NCI-H1436 (cell line): ENCODE data around the gene NUDT1.

Experiments used
- DNase-seq: peaks from one replicate; lab custom pipeline; 2025; lab: John Stamatoyannopoulos, UW

NUDT1 gene

DNA sequence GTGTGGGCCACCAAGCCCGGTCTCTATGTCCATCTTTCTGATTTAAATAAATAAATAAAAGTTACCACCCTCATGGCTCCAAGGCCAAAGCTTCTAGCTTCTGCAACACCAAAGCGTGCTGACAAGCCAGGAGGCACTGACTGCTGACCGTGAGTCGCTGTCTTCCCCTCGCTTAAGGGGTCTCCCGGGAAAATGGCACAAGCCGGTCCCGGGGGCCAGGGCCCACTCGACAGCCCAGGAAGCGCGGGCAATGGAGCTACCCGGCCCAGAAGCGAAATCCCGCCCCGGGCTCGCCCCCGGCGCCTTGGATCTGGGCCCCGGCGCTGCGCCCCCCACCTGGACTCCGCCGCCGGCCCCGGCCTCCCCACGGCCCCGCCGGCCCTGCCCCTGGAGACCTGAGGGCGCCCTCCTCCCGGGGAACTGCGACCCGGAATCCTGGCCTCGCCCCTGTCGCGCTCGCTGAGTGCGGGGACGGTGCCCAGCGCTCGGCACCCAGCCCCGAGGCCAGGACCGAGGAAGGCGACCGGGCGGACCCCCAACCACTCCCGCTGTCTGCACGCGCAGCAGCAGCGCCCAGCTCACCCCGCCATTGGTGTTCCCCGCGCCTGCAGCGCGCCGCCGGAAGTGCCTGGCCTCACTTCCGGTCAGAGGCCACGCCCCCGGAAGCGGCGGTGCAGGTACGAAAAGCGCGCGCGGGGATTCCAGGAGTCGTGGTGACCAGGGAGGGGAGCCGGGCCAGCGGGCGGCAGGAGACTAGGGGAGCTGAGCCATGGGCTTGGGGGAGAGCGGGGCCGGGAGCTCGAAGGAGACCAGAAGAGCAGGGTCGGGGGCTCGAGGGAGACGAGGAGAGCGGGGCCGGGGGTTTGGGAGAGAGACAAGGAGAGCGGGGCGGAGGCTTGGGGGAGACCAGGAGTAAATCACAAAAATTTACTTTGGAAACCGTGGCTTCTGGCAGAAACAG is at the start of gene NUDT1, which contains the start of gene MRM2:
Gene NUDT1 (plus strand): TSS at position 647 of the 961 bp plus-strand sequence. CDS start 2,349 bp downstream, outside the sequence.
Gene MRM2 (minus strand): TSS at position 626 of the 961 bp plus-strand sequence. CDS start 36 bp downstream, at position 590.
- DNase-seq: peak; percentile 74

DNA sequence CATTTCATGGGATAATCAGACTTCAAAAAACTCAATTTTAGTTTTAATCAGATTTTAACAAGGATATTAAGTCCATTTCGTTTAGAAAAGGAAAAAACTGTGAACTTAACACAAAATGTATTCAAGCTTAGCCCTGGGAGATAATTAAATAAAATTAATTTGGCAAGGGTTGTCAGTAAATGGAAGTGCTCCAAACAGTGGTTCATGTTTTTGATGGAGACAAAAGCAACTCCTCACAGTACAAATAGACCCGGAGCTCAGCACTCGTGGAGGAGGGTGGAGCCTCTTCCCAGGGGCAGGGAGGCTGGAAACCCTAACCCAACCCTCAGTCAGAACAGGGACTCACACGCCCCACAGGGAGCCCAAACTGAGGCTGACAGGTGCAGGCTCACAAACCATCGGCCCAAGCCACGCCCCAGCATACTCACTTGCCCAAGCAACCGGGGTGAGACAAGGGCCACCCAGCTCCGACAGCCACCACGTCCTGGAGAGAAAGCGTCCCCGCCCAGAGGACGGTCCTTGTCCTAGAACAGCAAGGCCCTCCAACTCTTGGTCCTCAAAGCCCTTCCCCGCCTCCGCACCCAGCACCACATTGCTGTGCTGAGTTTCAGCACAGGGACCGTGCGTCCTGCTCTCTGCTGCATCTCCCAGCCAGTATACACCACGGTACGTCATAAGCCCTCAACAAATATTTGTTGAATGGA is 49.0 kb upstream of the NUDT1 start:
- peak; percentile 64 for DNase-seq

DNA sequence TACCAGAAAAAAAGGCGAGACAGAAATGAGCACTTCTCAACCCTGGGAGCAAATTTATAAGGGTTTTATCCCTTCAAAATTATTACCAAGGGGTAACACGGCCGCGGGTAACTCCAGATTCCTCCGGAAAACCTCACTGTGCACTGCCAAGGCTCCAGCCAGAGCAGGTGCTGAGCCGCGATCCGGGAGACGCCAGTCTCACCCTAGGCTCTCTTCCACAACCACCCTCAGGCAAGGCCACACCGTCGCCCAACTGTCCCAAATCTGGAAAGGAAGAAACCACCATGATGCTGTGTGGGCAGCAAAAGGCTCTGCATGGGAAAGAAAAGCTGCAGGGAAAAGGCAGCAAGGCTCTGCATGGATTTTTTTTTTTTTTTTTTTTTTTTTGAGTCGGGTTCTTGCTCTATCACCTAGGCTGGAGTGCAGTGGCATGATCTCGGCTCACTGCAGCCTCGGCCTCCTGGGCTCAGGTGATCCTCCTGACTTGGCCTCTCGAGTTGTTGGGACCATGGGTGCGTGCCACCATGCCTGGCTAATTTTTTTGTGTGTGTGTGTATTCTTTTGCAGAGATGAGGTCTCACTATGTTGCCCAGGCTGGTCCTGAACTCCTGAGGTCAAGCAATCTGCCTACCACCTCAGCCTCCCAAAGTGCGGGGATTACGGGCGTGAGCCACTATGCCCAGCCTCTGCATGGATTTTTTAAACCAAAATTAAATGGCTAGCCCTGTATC is 48.3 kb upstream of the NUDT1 start:
- DNase-seq: no peak

DNA sequence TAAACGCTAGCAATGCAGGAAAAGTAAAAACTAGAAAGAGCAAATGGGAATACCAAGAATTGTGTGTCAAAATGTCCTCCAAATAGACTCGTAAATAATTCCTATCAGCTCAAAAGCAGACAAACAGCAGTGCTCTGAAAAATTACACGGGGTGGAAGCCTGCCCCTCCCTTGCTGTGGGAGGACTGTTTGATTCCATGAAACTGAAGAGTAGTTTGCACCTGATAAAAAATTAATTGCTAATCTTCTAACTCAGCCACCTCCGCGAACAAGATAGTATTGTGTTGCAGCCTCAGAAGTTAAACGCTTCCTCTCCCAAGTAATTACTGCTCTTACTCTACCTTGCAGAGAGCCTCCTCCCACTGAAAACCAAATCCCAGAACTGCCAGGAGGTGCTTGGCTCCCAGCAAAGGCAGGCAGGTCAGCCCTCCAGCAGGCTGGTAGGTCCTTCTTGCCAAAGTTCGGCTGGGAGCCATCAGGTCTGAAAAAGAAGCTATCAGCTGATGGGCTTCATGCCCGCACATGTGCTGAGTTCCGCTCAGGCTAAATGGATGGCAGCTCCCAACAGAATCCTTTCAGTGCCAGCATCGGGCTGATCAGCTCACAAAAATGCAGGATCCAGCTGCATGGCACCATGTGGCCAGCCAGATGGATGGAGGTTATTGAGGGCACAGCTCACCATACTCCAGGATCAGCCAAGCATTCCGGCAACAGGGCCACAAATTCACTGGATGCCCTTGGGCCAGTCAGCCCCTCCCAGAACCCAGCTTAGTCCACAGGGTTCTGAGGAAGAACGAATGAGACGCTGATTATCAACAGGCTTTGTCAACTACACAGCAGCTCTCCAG is 46.4 kb upstream of the NUDT1 start:
- DNase-seq: no peak

DNA sequence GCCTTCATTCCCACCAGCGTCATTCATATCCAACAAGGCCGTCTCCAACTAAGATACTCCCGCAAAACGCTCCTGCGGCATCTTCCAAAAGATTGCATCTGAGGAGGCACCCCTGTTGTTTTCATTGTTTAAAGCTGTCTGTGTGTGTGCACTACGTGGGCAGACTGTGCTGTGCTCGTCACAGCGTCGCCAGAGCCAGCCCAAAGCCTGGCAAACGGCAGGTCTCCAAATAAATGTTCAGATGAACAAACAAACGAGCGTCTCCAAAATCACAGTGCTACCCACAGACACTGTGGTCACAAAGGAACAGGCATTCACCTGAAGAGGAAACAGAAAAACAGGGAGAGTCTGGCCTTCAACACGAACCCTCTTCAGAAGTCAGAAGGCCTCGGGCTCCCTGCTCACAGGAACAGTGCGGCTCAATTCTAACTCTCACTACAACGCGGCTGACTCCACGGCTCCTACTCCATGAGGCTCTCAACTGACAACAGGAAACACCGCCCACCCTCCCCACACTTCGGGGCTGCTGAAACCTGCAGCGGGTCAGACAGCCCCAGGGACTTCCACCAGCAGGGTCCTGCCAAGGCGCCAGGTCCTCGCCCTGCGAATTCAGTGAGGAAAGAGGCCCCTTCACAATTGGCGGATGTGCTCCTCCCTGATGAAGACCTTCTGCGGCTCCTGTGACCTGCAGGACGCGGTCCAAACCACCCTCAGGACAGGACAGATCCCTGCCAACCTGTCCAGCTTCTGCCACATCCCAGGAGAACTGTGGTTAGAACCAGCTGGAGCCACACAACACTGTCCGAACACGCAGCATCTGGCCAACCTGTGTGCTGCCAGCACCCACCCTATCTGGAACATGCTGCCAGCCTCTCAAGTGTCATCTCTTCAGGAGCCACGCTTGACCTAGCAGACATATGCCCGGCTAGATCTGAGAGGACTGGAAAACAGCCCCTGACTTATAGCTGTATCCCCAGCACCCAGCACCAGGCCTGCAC is 45.3 kb upstream of the NUDT1 start:
- DNase-seq: no peak

DNA sequence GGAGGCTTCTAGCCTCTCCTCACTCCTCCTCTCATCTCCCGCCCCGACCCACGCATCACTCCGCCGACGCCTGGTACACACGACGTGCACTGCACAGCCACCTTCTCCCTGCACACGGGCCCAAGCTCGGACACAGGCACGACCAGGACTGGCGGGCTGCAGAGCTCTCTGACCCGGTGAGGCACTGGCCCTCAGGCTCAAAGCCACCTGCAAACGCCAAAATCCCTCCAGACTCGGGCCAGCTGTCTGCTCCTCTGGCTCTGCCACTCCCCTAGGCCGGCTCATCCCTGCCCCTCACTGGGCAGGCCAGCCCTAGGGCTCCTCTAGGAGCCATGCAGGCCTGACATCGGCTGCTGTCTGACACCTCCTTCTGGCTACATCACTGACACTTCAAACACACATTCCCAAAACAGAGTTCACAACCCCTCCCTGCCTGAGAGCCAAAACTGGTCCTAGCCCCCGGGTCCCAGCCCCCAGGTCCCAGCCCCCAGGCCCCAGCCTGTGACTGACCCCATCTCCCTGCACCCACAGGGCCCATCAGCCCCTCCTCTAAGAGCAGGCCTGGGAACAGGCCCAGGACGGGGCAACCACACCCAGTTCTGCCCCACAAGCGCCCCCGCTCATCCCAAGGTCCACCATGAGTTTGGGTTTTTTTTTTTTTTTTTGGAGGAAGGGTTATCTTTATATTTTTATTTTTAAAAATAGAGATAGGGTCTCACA is 44.4 kb upstream of the NUDT1 start:
- DNase-seq: no peak

DNA sequence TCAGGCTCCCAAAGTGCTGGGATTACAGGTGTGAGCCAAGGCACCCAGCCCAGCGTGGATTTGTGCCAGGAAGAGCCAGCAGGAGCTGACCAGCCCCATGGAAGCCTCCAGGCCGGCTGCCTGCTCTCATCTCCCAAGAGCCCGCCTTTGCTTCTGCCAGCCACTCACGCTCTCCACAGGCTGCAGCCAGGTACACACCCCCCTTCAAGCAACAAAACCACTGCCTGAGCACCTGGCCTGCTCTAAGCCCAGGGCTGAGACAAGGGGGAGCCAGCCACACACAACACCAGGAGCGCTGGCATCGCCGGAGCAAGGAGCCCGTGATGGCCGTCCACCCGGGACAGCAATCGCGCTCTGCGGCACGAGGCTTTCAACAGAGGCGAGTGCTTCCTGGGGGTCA is 43.8 kb upstream of the NUDT1 start:
- DNase-seq: peak; percentile 2

DNA sequence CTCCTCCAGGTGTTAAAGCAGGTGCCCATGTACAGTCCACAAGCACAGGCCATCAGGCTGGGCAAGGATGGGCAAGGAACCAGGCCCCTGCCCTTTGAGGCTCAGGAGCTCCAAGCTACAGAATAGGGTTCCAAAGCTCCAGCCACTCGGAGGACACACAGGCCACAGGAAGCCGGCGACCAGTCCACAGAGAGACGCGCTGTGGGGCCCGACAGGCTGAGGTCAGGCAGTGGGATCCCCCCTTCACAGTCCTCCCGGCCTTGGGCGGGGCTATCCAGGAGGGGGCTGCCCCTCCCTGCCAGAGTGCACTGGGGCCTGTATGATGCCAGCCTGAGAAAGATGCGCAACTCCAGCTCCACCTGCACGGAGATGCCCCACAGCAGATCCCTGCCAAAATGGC is 43.3 kb upstream of the NUDT1 start:
- no peak for DNase-seq

DNA sequence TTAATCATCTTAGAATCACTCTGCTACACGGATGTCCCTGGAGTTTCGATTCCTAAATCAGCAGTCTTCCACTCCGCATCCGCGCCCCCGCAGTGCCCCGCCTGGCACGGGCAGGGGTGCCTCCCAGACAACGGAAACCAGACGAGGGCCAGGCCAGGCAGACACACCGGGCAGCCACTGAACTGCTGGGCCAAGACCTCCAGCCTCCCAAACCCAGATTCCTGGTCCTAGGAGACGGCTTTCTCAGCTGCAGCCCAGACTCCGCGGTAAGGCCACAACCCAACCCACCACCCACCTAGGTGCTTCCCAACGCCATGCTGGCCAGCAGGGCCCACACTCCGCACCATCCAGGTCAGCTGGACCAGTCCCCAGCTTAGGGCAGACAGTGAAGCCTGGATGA is 42.5 kb upstream of the NUDT1 start:
- DNase-seq: no peak

DNA sequence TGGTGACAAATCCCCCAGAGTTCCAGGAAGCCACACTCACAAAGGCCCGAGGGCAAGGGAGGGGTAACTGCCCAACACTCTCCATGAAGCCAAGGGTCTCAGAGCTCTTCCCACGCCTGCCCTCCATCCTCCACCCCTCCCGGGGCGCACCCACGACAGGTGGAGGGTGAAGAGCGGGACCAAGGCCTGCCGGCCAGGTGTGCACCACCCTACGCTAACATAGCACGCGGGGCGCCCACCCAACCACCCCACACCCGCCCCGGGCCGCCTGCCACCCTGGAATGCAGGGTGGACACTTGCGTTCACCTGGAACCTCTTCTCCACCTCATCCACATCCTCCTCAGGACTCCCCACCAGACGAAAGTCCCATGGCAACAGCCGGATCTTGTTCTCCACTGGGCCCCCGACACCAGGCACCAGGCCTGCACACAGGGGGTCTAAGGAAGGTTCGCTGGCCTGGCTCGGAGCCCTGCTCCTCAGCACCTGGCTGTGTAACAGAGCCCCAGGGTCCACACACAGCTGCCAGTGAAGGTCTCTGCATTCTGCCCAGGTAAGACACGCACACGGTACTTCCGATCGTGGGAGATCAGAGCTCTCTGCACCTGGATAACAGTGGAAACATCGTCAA is 42.0 kb upstream of the NUDT1 start:
- DNase-seq: no peak

DNA sequence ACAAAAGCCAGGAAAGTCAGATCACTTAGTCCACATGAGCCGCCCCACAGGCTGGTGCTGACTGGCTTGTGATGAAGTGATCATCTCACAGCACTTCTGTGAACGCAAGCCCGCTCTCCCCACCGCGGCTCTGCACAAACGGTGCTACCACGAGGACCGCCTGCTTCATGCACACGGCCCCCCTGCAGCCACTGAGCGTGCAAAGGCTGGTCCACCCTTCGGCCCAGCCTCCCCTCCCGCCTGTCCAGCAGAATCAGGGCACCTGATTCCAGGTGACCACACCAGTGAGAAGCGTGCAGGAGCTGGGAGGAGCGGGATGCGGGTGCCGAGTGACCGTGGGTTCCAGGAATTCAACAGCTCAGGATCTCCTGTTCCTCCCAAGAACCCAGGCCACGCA is 41.4 kb upstream of the NUDT1 start:
- no peak for DNase-seq

DNA sequence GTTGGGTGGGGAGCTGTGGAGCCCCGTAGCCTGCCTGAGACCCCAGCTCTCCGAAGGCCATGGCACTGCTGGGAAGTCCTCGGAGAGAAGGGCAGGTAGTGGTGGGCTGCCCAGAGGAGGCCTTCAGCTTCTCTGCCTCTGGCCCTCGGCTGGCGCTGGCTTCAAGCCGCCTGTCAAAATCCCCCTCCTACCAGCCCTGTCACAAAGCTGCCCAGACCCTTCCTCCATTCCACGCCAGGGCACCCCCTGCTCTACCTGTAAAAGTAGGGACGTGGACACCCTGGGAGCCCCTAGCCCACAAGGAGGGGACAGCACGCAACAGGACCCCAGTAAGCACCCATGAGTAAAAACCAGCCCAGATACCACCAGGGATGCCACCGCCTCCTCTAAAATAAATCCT is 40.9 kb upstream of the NUDT1 start:
- DNase-seq: no peak

DNA sequence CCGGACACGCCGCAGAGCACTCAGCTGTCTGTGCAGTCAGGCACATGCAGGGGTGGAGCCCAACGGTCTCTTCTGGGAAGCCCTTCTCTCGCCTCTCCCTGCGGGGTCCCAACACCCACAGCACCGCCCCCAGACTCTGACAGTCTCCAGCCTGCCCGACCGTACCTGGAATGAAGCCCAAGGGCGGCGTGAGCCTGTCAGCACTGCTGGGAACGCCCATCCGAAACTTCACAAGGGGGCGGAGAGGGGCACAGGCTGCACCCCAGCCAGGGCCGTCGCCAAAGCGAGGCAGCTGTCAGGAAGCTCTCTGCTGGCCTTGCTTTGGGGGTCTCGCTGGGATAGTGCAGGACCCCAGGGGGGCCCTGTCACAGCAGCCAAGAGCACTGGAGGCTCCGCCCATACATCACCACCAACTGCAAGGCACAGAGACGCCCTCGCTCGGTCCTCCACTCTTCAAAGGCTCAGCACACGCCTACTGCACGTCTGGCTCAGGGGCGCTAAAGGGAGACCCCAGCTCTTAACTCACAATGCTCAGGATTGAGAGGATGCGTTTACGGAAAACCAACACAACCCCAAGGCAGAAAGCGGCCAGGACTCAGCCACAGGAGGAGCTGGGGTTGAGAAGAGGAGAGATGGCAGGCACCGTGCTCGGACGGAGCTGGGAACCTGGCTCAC is 40.2 kb upstream of the NUDT1 start:
- no peak for DNase-seq

DNA sequence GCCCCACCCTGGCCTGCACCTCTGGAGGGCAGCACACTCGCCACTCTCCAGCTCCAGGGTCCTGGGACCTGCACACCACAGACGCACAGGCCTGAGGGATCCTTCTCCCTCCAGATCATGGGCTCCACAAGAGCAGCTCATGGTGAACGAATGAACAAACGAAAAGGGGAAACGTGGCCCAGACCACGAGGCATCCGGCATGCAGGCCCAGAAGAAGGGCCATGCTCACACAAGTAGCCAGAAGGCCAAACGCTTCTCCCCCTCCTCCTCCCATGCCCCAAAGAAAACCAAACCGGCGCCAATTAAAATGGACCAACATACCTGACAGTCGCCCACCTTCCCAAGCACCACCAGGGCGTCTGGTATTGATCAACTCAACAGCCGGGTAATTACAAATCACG is 39.7 kb upstream of the NUDT1 start:
- no peak for DNase-seq

DNA sequence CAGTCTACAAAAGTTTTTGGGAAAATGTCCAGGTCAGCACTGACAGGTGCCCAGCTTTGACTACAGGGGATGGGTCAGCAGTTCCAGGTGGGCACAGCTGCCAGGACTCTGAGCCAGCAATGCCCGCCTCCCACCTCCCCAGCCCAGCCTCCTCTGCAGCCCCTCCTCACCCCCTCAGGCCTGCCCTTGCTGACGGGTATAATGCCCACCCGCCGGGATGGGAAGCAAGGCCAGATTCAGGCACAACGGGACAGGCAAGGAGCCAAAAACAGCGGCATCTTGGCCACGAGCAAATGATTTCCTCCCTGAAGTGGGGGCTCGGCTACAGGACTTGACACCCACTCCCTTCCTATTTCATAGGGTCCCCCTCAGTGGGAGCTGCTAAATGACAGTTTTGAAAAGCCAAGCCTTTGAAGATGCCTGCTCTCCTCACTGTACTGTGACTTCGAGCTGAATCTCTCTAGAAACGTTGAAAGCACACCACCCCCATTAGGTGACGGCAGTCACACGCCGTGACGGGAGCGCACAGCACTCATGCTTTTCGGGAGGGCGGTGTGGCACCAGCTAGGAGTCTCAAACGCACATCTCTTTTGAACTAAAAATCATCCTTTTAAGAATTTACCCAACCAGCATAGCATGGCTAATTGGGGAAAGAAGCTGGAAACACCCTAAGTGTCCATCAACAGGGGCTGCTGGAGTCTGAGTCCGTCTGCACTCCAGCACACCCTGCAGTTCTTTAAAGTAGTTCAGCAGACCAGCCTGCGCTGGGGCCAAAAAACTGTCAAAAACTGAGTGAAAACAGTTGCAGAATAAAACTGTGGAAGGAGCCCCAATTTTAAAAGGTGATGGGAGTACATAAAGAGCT is 38.9 kb upstream of the NUDT1 start:
- DNase-seq: no peak

DNA sequence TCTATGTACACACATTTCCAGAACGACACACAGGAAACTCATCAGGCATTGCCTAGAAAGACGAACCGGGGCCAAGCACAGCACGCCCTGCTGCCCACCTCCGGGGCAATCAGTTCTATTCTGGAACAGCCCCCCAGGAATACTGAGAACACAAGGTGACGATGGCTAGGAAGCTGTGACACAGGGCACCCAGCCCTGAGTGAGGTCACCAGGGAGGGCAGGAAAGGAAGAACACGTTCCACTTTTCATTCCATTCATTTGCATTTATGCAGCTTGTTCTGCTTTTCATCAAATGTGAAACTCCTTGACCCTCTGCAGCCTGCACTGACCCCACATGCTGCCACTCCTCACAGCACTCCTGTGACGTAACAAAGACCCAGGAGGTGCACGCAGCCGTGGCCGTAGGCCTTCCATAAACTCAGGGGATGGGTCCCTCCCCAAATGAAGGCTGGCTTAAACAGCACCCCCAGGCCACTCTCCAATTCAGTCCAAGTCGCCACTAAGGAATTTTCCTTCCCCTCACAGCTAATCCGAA is 38.2 kb upstream of the NUDT1 start:
- DNase-seq: no peak

DNA sequence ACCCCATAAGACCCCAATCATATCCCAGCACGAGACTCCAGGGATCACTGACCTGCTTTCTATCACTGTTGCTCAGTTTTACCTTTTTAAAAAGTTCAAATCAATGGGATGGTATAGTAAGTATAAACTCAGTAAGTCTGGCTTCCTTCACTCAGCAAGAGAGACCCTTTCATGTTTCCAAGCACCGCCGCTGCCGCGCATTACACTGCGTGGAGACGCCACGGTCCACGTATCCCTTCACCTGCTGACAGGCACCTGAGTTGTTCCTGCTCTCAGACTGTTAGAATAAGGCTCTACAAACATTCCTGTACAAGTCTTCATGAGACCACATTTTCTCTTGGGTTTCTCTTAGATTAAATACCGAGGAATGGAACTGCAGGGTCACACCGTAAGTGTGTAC is 37.6 kb upstream of the NUDT1 start:
- no peak for DNase-seq
